ENCODE data around the gene WDFY3. TPM values are rescaled to one million over a fixed set of nuclear protein-coding genes. Genes with fewer than 3 reads are reported as not detected.

WDFY3 gene
- total and polyA plus RNA-seq, 9 of the 15 experiments (the other 6 are each of a cell fraction or from before 2014, with no cell fraction given): 0.58 to 13.5 (median 9.4) TPM

- H3K9ac ChIP-seq (ENCODE audit: insufficient read depth in 1 of 2, low read depth in 2 of 2, low read length in 2 of 2): no peak overlapping the region
- no peaks in the 10 kb centered on the region for H3K9me1 ChIP-seq (ENCODE audit: control insufficient read depth, insufficient read depth, low read length)
- FAIRE-seq (no peak), ATAC-seq (no peak), DNase-seq (ENCODE audit: extremely low read depth in 1 of 4, low spot score in 3 of 4) (no peak)
- H3K4me2 ChIP-seq (ENCODE audit: insufficient read depth, low read length): no peak overlapping the region
- in situ Hi-C loops (cut with MboI) (no loop called here), intact Hi-C loops (cut with micrococcal nuclease) (no loop called here)
- no peaks in the 10 kb centered on the region for H3K79me2 ChIP-seq (ENCODE audit: control insufficient read depth, insufficient read depth, low read length)
- POLR2A ChIA-PET: no interaction called here
- TF ChIP-seq CHAMP1 (IDR thresholded peaks at IDR 0.05) (no peak), SRSF9 (IDR thresholded peaks at IDR 0.05; ENCODE audit: borderline replicate concordance, low read depth, low read length) (no peak), MITF (IDR thresholded peaks at IDR 0.05) (no peak), ERF (CRISPR knock-in tag; IDR thresholded peaks at IDR 0.05) (no peak), ZNF699 (CRISPR knock-in tag; IDR thresholded peaks at IDR 0.05; ENCODE audit: insufficient replicate concordance) (no peak), HDAC6 (IDR thresholded peaks at IDR 0.05; ENCODE audit: low read depth, low read length) (no peak), PHB2 (IDR thresholded peaks at IDR 0.05; ENCODE audit: low read depth) (no peak)
- TF ChIP-seq, protein P1, sequence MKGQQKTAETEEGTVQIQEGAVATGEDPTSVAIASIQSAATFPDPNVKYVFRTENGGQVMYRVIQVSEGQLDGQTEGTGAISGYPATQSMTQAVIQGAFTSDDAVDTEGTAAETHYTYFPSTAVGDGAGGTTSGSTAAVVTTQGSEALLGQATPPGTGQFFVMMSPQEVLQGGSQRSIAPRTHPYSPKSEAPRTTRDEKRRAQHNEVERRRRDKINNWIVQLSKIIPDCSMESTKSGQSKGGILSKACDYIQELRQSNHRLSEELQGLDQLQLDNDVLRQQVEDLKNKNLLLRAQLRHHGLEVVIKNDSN (CRISPR knock-in tag; IDR thresholded peaks at IDR 0.05): no peak
- TF ChIP-seq, protein P2, sequence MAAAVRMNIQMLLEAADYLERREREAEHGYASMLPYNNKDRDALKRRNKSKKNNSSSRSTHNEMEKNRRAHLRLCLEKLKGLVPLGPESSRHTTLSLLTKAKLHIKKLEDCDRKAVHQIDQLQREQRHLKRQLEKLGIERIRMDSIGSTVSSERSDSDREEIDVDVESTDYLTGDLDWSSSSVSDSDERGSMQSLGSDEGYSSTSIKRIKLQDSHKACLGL (CRISPR knock-in tag; IDR thresholded peaks at IDR 0.05; ENCODE audit: borderline replicate concordance, poor library complexity, severe bottlenecking): no peak
- H3K27ac ChIP-seq (ENCODE audit: extremely low read depth, low read depth, low read length): no peak overlapping the region
- H3K4me3 ChIP-seq: no peak overlapping the region
- H3K36me3 ChIP-seq (ENCODE audit: control insufficient read depth, insufficient read depth, low read length): no peaks in the 10 kb centered on the region
- no TSS peak for BruUV-seq (replicated peaks)
- no peaks in the 10 kb centered on the region for H4K20me1 ChIP-seq (replicated peaks; ENCODE audit: control insufficient read depth, insufficient read depth, low read length)
- no peaks in the 10 kb centered on the region for H3K9me3 ChIP-seq (replicated peaks; ENCODE audit: control insufficient read depth, insufficient read depth, low read depth, low read length)
- no peaks in the 10 kb centered on the region for H3K27me3 ChIP-seq (ENCODE audit: control insufficient read depth in 2 of 2, insufficient read depth in 2 of 2, low read length in 2 of 2)
- H3K4me1 ChIP-seq (replicated peaks in 1 of 2; ENCODE audit: control insufficient read depth in 2 of 2, insufficient read depth in 2 of 2, low read length in 2 of 2): no peaks in the 10 kb centered on the region
- 39% methylated on average over 1 of the region's 1 CpG for WGBS (ENCODE audit: insufficient coverage, low coverage, missing lambda C conversion rate)
- H2AFZ ChIP-seq (ENCODE audit: low read depth, low read length): no peak overlapping the region
- CTCF ChIA-PET (ENCODE audit: low intra/inter-chr PET ratio): interaction anchor here (0.7 kb wide), 1 partner anchor 937 kb away, joined by 3 read pairs; no protein-coding TSS in a partner anchor
These were observed 297.3 kb downstream of the WDFY3 start for GRCh38 chr4:84669201-84669600.
